ENCODE measurements around the gene GAPT. TPM values are rescaled to one million over a fixed set of nuclear protein-coding genes. Genes with fewer than 3 reads are reported as not detected.

GAPT gene
- total RNA-seq, 1 donor from 2014 or later, result not detected

GRCh38 chr5:58475404-58475803 is 15.8 kb upstream of the GAPT start:
- Histone ChIP-seq H3K36me3 (no peaks in the 10 kb centered on the region), H3K27me3 (no peaks in the 10 kb centered on the region), H3K4me3 (no peak overlapping the region), H3K27ac (no peak overlapping the region), H3K4me1 (no peaks in the 10 kb centered on the region), H3K9me3 (no peaks in the 10 kb centered on the region)
- intact Hi-C loops (cut with DNase I), result no loop called here
- DNase-seq (ENCODE audit: extremely low spot score in 2 of 2), result no peak
- TF ChIP-seq CTCF (IDR thresholded peaks at IDR 0.05), result no peak
- no peak for TF ChIP-seq POLR2A (IDR thresholded peaks at IDR 0.05)
- no peak for TF ChIP-seq POLR2AphosphoS5 (IDR thresholded peaks at IDR 0.05; ENCODE audit: insufficient read depth in 1 of 2, low read depth in 1 of 2)

- no peak for TF ChIP-seq CTCF (IDR thresholded peaks at IDR 0.05)
- no peak for TF ChIP-seq POLR2A (IDR thresholded peaks at IDR 0.05)
- TF ChIP-seq POLR2AphosphoS5 (IDR thresholded peaks at IDR 0.05; ENCODE audit: insufficient read depth in 1 of 2, low read depth in 1 of 2), result no peak
These were observed 13.4 kb upstream of the GAPT start for GRCh38 chr5:58477760-58478376.

GRCh38 chr5:58481066-58481676 is 10.1 kb upstream of the GAPT start:
- intact Hi-C loops (cut with DNase I), result no loop called here

More at GRCh38 chr5:58477760-58478376, 13.4 kb upstream of the GAPT start:
- Histone ChIP-seq H3K27ac (no peak overlapping the region), H3K9me3 (no peaks in the 10 kb centered on the region), H3K36me3 (no peaks in the 10 kb centered on the region), H3K4me3 (no peak overlapping the region), H3K4me1 (no peaks in the 10 kb centered on the region), H3K27me3 (no peaks in the 10 kb centered on the region)
- no peak for DNase-seq (ENCODE audit: extremely low spot score in 2 of 2)
- intact Hi-C loops (cut with DNase I), result no loop called here

GRCh38 chr5:58481828-58482227 is 9.4 kb upstream of the GAPT start:
- Histone ChIP-seq H3K4me1 (no peaks in the 10 kb centered on the region), H3K36me3 (no peaks in the 10 kb centered on the region), H3K9me3 (no peaks in the 10 kb centered on the region), H3K27me3 (no peaks in the 10 kb centered on the region), H3K4me3 (no peak overlapping the region), H3K27ac (no peak overlapping the region)
- no peak for DNase-seq (ENCODE audit: extremely low spot score in 2 of 2)
- intact Hi-C loops (cut with DNase I), result no loop called here
- TF ChIP-seq CTCF (IDR thresholded peaks at IDR 0.05), result no peak
- TF ChIP-seq POLR2A (IDR thresholded peaks at IDR 0.05), result no peak
- no peak for TF ChIP-seq POLR2AphosphoS5 (IDR thresholded peaks at IDR 0.05; ENCODE audit: insufficient read depth in 1 of 2, low read depth in 1 of 2)

More at GRCh38 chr5:58481066-58481676, 10.1 kb upstream of the GAPT start:
- H3K4me3 ChIP-seq, result no peak overlapping the region
- TF ChIP-seq POLR2AphosphoS5 (IDR thresholded peaks at IDR 0.05; ENCODE audit: insufficient read depth in 1 of 2, low read depth in 1 of 2) (no peak), POLR2A (IDR thresholded peaks at IDR 0.05) (no peak), CTCF (IDR thresholded peaks at IDR 0.05) (no peak)
- H3K4me1 ChIP-seq, result no peaks in the 10 kb centered on the region
- H3K36me3 ChIP-seq, result no peaks in the 10 kb centered on the region
- no peaks in the 10 kb centered on the region for H3K27me3 ChIP-seq
- H3K9me3 ChIP-seq, result no peaks in the 10 kb centered on the region
- no peak overlapping the region for H3K27ac ChIP-seq
- DNase-seq (ENCODE audit: extremely low spot score in 2 of 2), result no peak

GRCh38 chr5:58482536-58482935 is 8.7 kb upstream of the GAPT start:
- no peaks in the 10 kb centered on the region for H3K27me3 ChIP-seq
- no peaks in the 10 kb centered on the region for H3K4me1 ChIP-seq
- H3K27ac ChIP-seq, result no peak overlapping the region
- no peak for TF ChIP-seq POLR2A (IDR thresholded peaks at IDR 0.05)
- no peak for TF ChIP-seq POLR2AphosphoS5 (IDR thresholded peaks at IDR 0.05; ENCODE audit: insufficient read depth in 1 of 2, low read depth in 1 of 2)
- no peak for TF ChIP-seq CTCF (IDR thresholded peaks at IDR 0.05)
- H3K36me3 ChIP-seq, result no peaks in the 10 kb centered on the region
- H3K4me3 ChIP-seq, result no peak overlapping the region
- DNase-seq (ENCODE audit: extremely low spot score in 2 of 2), result no peak
- intact Hi-C loops (cut with DNase I), result no loop called here
- no peaks in the 10 kb centered on the region for H3K9me3 ChIP-seq
